Type B pancreatic cell (in vitro differentiated cells): ENCODE results near the gene GNA12. TPM values are rescaled to one million over a fixed set of nuclear protein-coding genes. Genes with fewer than 3 reads are reported as not detected.

Source experiments
- DNase-seq: peaks from one replicate; pipeline ENCODE4 v3.0.0; 2021; ENCODE audit warnings: mixed read lengths; ENCODE audit not compliant: unreplicated experiment; ENCODE audit errors: extremely low spot score
- H3K27ac Mint-ChIP-seq: 2 replicates; pipeline ENCODE4 v1.8.0; 2021; ENCODE audit warnings: mild to moderate bottlenecking, mixed read lengths
- H3K27me3 Mint-ChIP-seq: 2 replicates; pipeline ENCODE4 v1.8.0; 2021; ENCODE audit warnings: mixed read lengths
- H3K36me3 Mint-ChIP-seq: 2 replicates; pipeline ENCODE4 v1.8.0; 2021; ENCODE audit warnings: mixed read lengths
- H3K4me1 Mint-ChIP-seq: one replicate; pipeline ENCODE4 v1.8.0; 2021; ENCODE audit warnings: mixed read lengths; ENCODE audit not compliant: unreplicated experiment
- H3K4me3 Mint-ChIP-seq: 2 replicates; pipeline ENCODE4 v1.8.0; 2021; ENCODE audit warnings: mild to moderate bottlenecking, mixed read lengths
- H3K9me3 Mint-ChIP-seq: 2 replicates; pipeline ENCODE4 v1.8.0; 2021; ENCODE audit warnings: mixed read lengths
- CTCF ChIP-seq: fragments of 200-600 bp; sonication (generic); conservative IDR thresholded peaks from 2 replicates; pipeline ENCODE4 v1.5.0; 2021; ENCODE audit warnings: antibody characterized with exemption, mild to moderate bottlenecking
- total RNA-seq: library from RNA; stranded (reverse); gene quantifications from 2 replicates; pipeline ENCODE4 v1.2.1, GENCODE V29; 2021; ENCODE audit warnings: low replicate concordance

GNA12 gene
- total RNA-seq, 1 donor from 2014 or later, result 46.2 TPM

GRCh38 chr7:2794836-2795636 lies 49.1 kb downstream of the GNA12 start:
- peaks cover 30% of the 10 kb centered on the region for H3K36me3 Mint-ChIP-seq
- no peaks in the 10 kb centered on the region for H3K9me3 Mint-ChIP-seq
- DNase-seq, result no peak
- TF ChIP-seq CTCF, result no peak
- H3K27me3 Mint-ChIP-seq, result no peaks in the 10 kb centered on the region
- peaks cover 5% of the 10 kb centered on the region for H3K4me1 Mint-ChIP-seq
- H3K27ac Mint-ChIP-seq, result no peak overlapping the region
- no peak overlapping the region for H3K4me3 Mint-ChIP-seq

GRCh38 chr7:2792856-2793487 lies 51.1 kb downstream of the GNA12 start:
- Mint-ChIP-seq H3K27me3 (no peaks in the 10 kb centered on the region), H3K4me1 (peaks cover 8% of the 10 kb centered on the region), H3K27ac (no peak overlapping the region), H3K4me3 (no peak overlapping the region), H3K36me3 (peaks cover 39% of the 10 kb centered on the region), H3K9me3 (no peaks in the 10 kb centered on the region)
- no peak for DNase-seq
- TF ChIP-seq CTCF, result no peak

GRCh38 chr7:2792235-2792634 lies 51.9 kb downstream of the GNA12 start:
- TF ChIP-seq CTCF, result no peak
- Mint-ChIP-seq H3K27me3 (no peaks in the 10 kb centered on the region), H3K9me3 (no peaks in the 10 kb centered on the region), H3K4me3 (no peak overlapping the region), H3K27ac (no peak overlapping the region), H3K4me1 (peaks cover 8% of the 10 kb centered on the region), H3K36me3 (peaks cover 39% of the 10 kb centered on the region)
- no peak for DNase-seq

GRCh38 chr7:2791390-2791789 lies 52.7 kb downstream of the GNA12 start:
- DNase-seq, result no peak
- Mint-ChIP-seq H3K4me1 (peaks cover 8% of the 10 kb centered on the region), H3K27me3 (no peaks in the 10 kb centered on the region), H3K36me3 (peaks cover 39% of the 10 kb centered on the region), H3K4me3 (no peak overlapping the region), H3K27ac (no peak overlapping the region), H3K9me3 (no peaks in the 10 kb centered on the region)
- no peak for TF ChIP-seq CTCF

- no peak for DNase-seq
- H3K36me3 Mint-ChIP-seq, result peaks cover 26% of the 10 kb centered on the region
- peaks cover 3% of the 10 kb centered on the region for H3K27me3 Mint-ChIP-seq
- no peak overlapping the region for H3K4me3 Mint-ChIP-seq
- H3K27ac Mint-ChIP-seq, result no peak overlapping the region
- H3K4me1 Mint-ChIP-seq, result peaks cover 14% of the 10 kb centered on the region
- no peak for TF ChIP-seq CTCF
- H3K9me3 Mint-ChIP-seq, result no peaks in the 10 kb centered on the region
Measured at GRCh38 chr7:2787251-2787951, 56.7 kb downstream of the GNA12 start.
